HepG2 (cell line): ENCODE results near the gene ELANE. TPM values are rescaled to one million over a fixed set of nuclear protein-coding genes. Genes with fewer than 3 reads are reported as not detected.

Experiments used
- ATAC-seq: fragments of 200-7000 bp; cut with Tn5 transposase; 3 replicates; pipeline ENCODE4 v1.9.1; 2020; ENCODE audit warnings: mild to moderate bottlenecking, moderate library complexity
- Bru-seq: library from RNA; stranded (reverse); fragments of 400-500 nt; gene quantifications from one replicate; lab custom pipeline; 2021; lab: Mats Ljungman, UMichigan
- BruChase-seq, 2 experiments: library from RNA; stranded (reverse); fragments of 400-500 nt; gene quantifications; one replicate each; lab custom pipeline; 2021; lab: Mats Ljungman, UMichigan
- BruUV-seq: library from RNA; stranded (reverse); fragments of 400-500 nt; replicated peaks from 2 replicates; lab custom pipeline; 2021; lab: Mats Ljungman, UMichigan
- CTCF ChIA-PET: fragments of 300-600 bp; formaldehyde crosslinking; extraction: SDS; loops from one replicate; lab custom pipeline; 2021; ENCODE audit warnings: low total read pairs, inconsistent platforms, low intra/inter-chr PET ratio; lab: Yijun Ruan, JAX
- POLR2A ChIA-PET: fragments of 350-600 bp; sonication (Branson Sonifier 250); formaldehyde crosslinking; loops from one replicate; lab custom pipeline; 2020; ENCODE audit warnings: antibody characterized with exemption, inconsistent platforms; lab: Yijun Ruan, JAX
- DNase-seq: peaks from one replicate; pipeline ENCODE4 v3.0.0-alpha.2; 2015; ENCODE audit warnings: low spot score
- FAIRE-seq: peaks from 3 replicates; lab custom pipeline; 2011; peaks lifted over from hg19 to GRCh38; lab: Jason Lieb, UNC
- H2AFZ ChIP-seq: one replicate; pipeline ENCODE4 v1.6.1; 2011; ENCODE audit warnings: low read length, inconsistent platforms
- H3K27ac ChIP-seq: fragments of 300-600 bp; 3 replicates; pipeline ENCODE4 v1.8.0; 2011; ENCODE audit warnings: mixed run types, mild to moderate bottlenecking, mixed read lengths, low read length, inconsistent platforms; ENCODE audit not compliant: insufficient read depth; ENCODE audit errors: extremely low read length
- H3K27me3 ChIP-seq, 2 experiments: fragments of 200-600 bp in 1 of 2; 2 replicates in 1 of 2; 3 replicates in 1 of 2; pipeline versions ENCODE4 v1.6.0 to v1.8.0; 2011; ENCODE audit warnings: low read length in 2 of 2, mild to moderate bottlenecking in 2 of 2, moderate library complexity in 2 of 2, inconsistent platforms in 1 of 2; ENCODE audit not compliant: insufficient read depth in 2 of 2, control insufficient read depth in 1 of 2
- H3K36me3 ChIP-seq, 2 experiments: fragments of 200-600 bp in 1 of 2; replicated peaks in 1 of 2; 2 replicates in 1 of 2; 3 replicates in 1 of 2; pipeline versions ENCODE4 v1.5.1 to v1.8.0; 2011; ENCODE audit warnings: low read length in 2 of 2, inconsistent platforms in 1 of 2; ENCODE audit not compliant: insufficient read depth in 2 of 2, control insufficient read depth in 1 of 2
- H3K4me1 ChIP-seq: 2 replicates; pipeline ENCODE4 v1.5.1; 2012; ENCODE audit warnings: low read length, inconsistent platforms; ENCODE audit not compliant: insufficient read depth
- H3K4me2 ChIP-seq: 2 replicates; pipeline ENCODE4 v1.6.0; 2011; ENCODE audit warnings: low read depth, low read length, inconsistent platforms
- H3K4me3 ChIP-seq, 3 experiments: fragments of 200-600 bp in 1 of 3; sonication (generic), shearing (Covaris generic) in 1 of 3; replicated peaks in 1 of 3; 2 replicates each; pipeline ENCODE4 v1.5.1; 2011 to 2016; ENCODE audit warnings: low read length in 3 of 3, inconsistent platforms in 2 of 3, low read depth in 2 of 3, mild to moderate bottlenecking in 2 of 3, control low read depth in 1 of 3, mixed read lengths in 1 of 3; ENCODE audit not compliant: insufficient read depth in 1 of 3
- H3K79me2 ChIP-seq: one replicate; pipeline ENCODE4 v1.6.1; 2011; ENCODE audit warnings: low read length, inconsistent platforms; ENCODE audit not compliant: insufficient read depth
- H3K9ac ChIP-seq: 2 replicates; pipeline ENCODE4 v1.6.0; 2011; ENCODE audit warnings: mild to moderate bottlenecking, low read depth, low read length, inconsistent platforms; ENCODE audit not compliant: insufficient read depth
- H3K9me3 ChIP-seq: 2 replicates; pipeline ENCODE4 v1.5.1; 2012; ENCODE audit warnings: mild to moderate bottlenecking, low read length
- H4K20me1 ChIP-seq: 2 replicates; pipeline ENCODE4 v1.6.0; 2011; ENCODE audit warnings: inconsistent platforms, mild to moderate bottlenecking, low read length, moderate library complexity; ENCODE audit not compliant: insufficient read depth
- ARID4A ChIP-seq: sonication (generic); formaldehyde crosslinking; IDR thresholded peaks from 2 replicates; pipeline ENCODE4 v1.5.0; 2020; ENCODE audit warnings: mild to moderate bottlenecking, missing genetic modification reagents, borderline replicate concordance
- CAMTA2 ChIP-seq: sonication (generic); formaldehyde crosslinking; IDR thresholded peaks from 2 replicates; pipeline ENCODE4 v1.4.0; 2020; ENCODE audit warnings: mild to moderate bottlenecking, missing genetic modification reagents, borderline replicate concordance
- CENPX ChIP-seq: sonication (generic); formaldehyde crosslinking; IDR thresholded peaks from 2 replicates; pipeline ENCODE4 v1.9.0; 2021; ENCODE audit warnings: mild to moderate bottlenecking, missing genetic modification reagents, moderate library complexity
- DNMT3B ChIP-seq: conservative IDR thresholded peaks from 2 replicates; pipeline ENCODE4 v1.6.1; 2016; ENCODE audit warnings: missing biosample characterization, control low read depth
- ETV6 ChIP-seq: sonication (generic); formaldehyde crosslinking; conservative IDR thresholded peaks from 2 replicates; pipeline ENCODE4 v1.4.0; 2020; ENCODE audit warnings: missing genetic modification reagents
- GATAD1 ChIP-seq: IDR thresholded peaks from 2 replicates; pipeline ENCODE4 v1.6.1; 2016; ENCODE audit warnings: missing genetic modification reagents, missing compliant biosample characterization
- MEIS2 ChIP-seq: sonication (generic); formaldehyde crosslinking; IDR thresholded peaks from 2 replicates; pipeline ENCODE4 v1.9.0; 2021; ENCODE audit warnings: mild to moderate bottlenecking, missing genetic modification reagents
- PTBP1 ChIP-seq: fragments of 200-400 bp; formaldehyde crosslinking; IDR thresholded peaks from 2 replicates; pipeline ENCODE4 v1.6.1; 2018; ENCODE audit warnings: low read length, low read depth; ENCODE audit not compliant: poor library complexity, severe bottlenecking
- SETDB1 ChIP-seq: sonication (generic); formaldehyde crosslinking; IDR thresholded peaks from 2 replicates; pipeline ENCODE4 v1.5.1; 2020; ENCODE audit warnings: missing genetic modification reagents, mild to moderate bottlenecking, borderline replicate concordance
- ZNF275 ChIP-seq: sonication (generic); formaldehyde crosslinking; IDR thresholded peaks from 2 replicates; pipeline ENCODE4 v1.8.0; 2022; ENCODE audit warnings: missing genetic modification reagents, mild to moderate bottlenecking, inconsistent platforms, borderline replicate concordance
- ZNF496 ChIP-seq: sonication (generic); formaldehyde crosslinking; IDR thresholded peaks from 2 replicates; pipeline ENCODE4 v1.8.1; 2023; ENCODE audit warnings: mild to moderate bottlenecking, moderate library complexity, missing genetic modification reagents; ENCODE audit not compliant: insufficient replicate concordance
- ZNF605 ChIP-seq: sonication (generic); formaldehyde crosslinking; IDR thresholded peaks from 2 replicates; pipeline ENCODE4 v1.8.0; 2022; ENCODE audit warnings: mild to moderate bottlenecking, missing genetic modification reagents
- ZNF737 ChIP-seq: sonication (generic); formaldehyde crosslinking; IDR thresholded peaks from 2 replicates; pipeline ENCODE4 v1.5.0; 2020; ENCODE audit warnings: missing genetic modification reagents, mild to moderate bottlenecking, borderline replicate concordance
- WGBS: methylation state at CpG from one replicate; pipeline ENCODE4 v1.1.6; 2017; ENCODE audit warnings: low lambda C conversion rate; 5-methylcytosine and 5-hydroxymethylcytosine counted together
- in situ Hi-C: cut with HindIII; loops from 2 replicates; pipeline ENCODE4 v1.10.0; 2017; ENCODE audit warnings: low pct_unique_long_range_greater_than_20kb; ENCODE audit not compliant: extremely low pct_ligation_motif_present
- intact Hi-C: fragments of 100-400 bp; cut with micrococcal nuclease; formaldehyde crosslinking; loops from one replicate; pipeline ENCODE4 v1.10.0; 2022; ENCODE audit not compliant: unreplicated experiment
- long read RNA-seq, 2 experiments: library from RNA in 1 of 2; library from polyadenylated mRNA in 1 of 2; stranded (forward) in 1 of 2; unstranded in 1 of 2; transcript quantifications; one replicate each; pipeline ENCODE4 v2.0.0, GENCODE V29; 2019 to 2022
- polyA minus RNA-seq, 3 experiments: library from RNA; depleted of rRNA, polyadenylated mRNA; stranded (reverse); fragments of >200 nt; gene quantifications; 2 replicates each; pipeline ENCODE4 v1.2.3, GENCODE V29; 2011; ENCODE audit warnings: low replicate concordance in 1 of 3
- polyA plus RNA-seq, 8 experiments: library from polyadenylated mRNA; depleted of rRNA in 3 of 8; stranded (reverse) in 7 of 8; unstranded in 1 of 8; fragments of >200 nt; fragmentation: Illumina TruSeq in 4 of 8; extraction: Trizol in 4 of 8; gene quantifications; 2 replicates each; pipeline versions ENCODE4 v1.2.1 to v1.2.3, GENCODE V29; 2011 to 2016; ENCODE audit warnings: low read depth in 4 of 8, missing spikeins in 1 of 8, mixed read lengths in 1 of 8; ENCODE audit not compliant: insufficient read depth in 1 of 8
- total RNA-seq, 5 experiments: library from RNA; depleted of rRNA; stranded (reverse); fragments of >200 nt; fragmentation: Illumina TruSeq; extraction: Trizol; gene quantifications; 2 replicates each; pipeline ENCODE4 v1.2.3, GENCODE V29; 2016; ENCODE audit warnings: low read depth in 1 of 5

The ELANE gene
- total RNA-seq (2016; rRNA removed; fragmentation: Illumina TruSeq; extraction: Trizol) = not detected in 2 replicates
- not detected in 2 replicates for total RNA-seq (2016; cell fraction: cytosol; rRNA removed; fragmentation: Illumina TruSeq; extraction: Trizol; ENCODE audit: low read depth)
- total RNA-seq (2016; cell fraction: insoluble cytoplasmic fraction; rRNA removed; fragmentation: Illumina TruSeq; extraction: Trizol) = not detected in 2 replicates
- total RNA-seq (2016; cell fraction: membrane; rRNA removed; fragmentation: Illumina TruSeq; extraction: Trizol) = not detected in 2 replicates
- not detected in 2 replicates for total RNA-seq (2016; cell fraction: nucleus; rRNA removed; fragmentation: Illumina TruSeq; extraction: Trizol)
- not detected in 2 replicates for polyA plus RNA-seq (2011; rRNA removed)
- polyA plus RNA-seq (2011; cell fraction: cytosol; rRNA removed) = not detected in 2 replicates
- polyA plus RNA-seq (2011; cell fraction: nucleus; rRNA removed) = not detected in 2 replicates
- polyA plus RNA-seq (2012) = not detected in 2 replicates
- polyA plus RNA-seq (2016; cell fraction: cytosol; fragmentation: Illumina TruSeq; extraction: Trizol; ENCODE audit: low read depth) = not detected in 2 replicates
- not detected in 2 replicates for polyA plus RNA-seq (2016; cell fraction: insoluble cytoplasmic fraction; fragmentation: Illumina TruSeq; extraction: Trizol; ENCODE audit: low read depth)
- not detected in 2 replicates for polyA plus RNA-seq (2016; cell fraction: membrane; fragmentation: Illumina TruSeq; extraction: Trizol; ENCODE audit: low read depth)
- polyA plus RNA-seq (2016; cell fraction: nucleus; fragmentation: Illumina TruSeq; extraction: Trizol; ENCODE audit: insufficient read depth, low read depth) = not detected in 2 replicates
- not detected in 2 replicates for polyA minus RNA-seq (2011; rRNA and poly(A)+ RNA removed; ENCODE audit: low replicate concordance)
- polyA minus RNA-seq (2011; cell fraction: cytosol; rRNA and poly(A)+ RNA removed) = not detected in 2 replicates
- polyA minus RNA-seq (2011; cell fraction: nucleus; rRNA and poly(A)+ RNA removed) = not detected in 2 replicates
- Bru-seq, nascent RNA = not detected
- not detected for BruChase-seq, experiment 1, labeled RNA remaining after a 6-hour chase
- not detected for BruChase-seq, experiment 2, labeled RNA remaining after a 2-hour chase
- long read RNA-seq, experiment 1 = 0 reads
- long read RNA-seq, experiment 2 = 0 reads

DNA sequence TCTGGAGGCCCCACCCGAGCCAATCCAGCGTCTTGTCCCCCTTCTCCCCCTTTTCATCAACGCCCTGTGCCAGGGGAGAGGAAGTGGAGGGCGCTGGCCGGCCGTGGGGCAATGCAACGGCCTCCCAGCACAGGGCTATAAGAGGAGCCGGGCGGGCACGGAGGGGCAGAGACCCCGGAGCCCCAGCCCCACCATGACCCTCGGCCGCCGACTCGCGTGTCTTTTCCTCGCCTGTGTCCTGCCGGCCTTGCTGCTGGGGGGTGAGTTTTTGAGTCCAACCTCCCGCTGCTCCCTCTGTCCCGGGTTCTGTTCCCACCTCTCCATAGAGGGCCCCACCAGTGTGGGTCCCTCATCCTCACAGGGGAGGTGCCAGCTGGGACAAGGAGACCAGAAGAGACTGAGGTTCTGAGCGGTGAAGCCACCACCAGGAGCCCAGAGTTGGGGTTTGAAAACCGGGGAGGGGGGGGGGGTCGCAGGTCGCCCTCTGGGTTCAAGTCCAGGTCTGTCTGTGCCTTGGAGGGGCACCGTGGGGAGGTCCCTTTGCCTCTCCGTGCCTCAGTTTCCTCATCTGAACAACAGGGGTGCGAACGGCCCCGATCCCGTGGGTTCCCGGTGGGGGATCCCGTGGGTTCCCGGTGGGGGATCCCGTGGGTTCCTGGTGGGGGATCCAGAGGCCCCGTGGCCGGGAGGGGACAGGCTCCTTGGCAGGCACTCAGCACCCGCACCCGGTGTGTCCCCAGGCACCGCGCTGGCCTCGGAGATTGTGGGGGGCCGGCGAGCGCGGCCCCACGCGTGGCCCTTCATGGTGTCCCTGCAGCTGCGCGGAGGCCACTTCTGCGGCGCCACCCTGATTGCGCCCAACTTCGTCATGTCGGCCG is at the start of gene ELANE:
Gene ELANE (plus strand): TSS at position 168 of the 878 bp plus-strand sequence. CDS start 26 bp downstream, at position 194.
- Histone ChIP-seq H3K27ac (no peak within 1 kb of the TSS), H4K20me1 (no peaks in the 10 kb centered on the region), H3K27me3 (peaks cover 6 to 30% of the 10 kb centered on the region in 2 experiments; a peak in 4 of 5 replicates), H3K9ac (no peak within 1 kb of the TSS), H3K36me3 (no peaks in the 10 kb centered on the region), H3K4me1 (peaks cover 11% of the 10 kb centered on the region; the same call in 1 of the 2 replicates), H3K79me2 (no peaks in the 10 kb centered on the region), H3K4me3 (no peak within 1 kb of the TSS), H2AFZ (no peak within 1 kb of the TSS), H3K9me3 (no peaks in the 10 kb centered on the region), H3K4me2 (no peak within 1 kb of the TSS)
- no peak for DNase-seq
- no peak for ATAC-seq
- in situ Hi-C loops (loop anchor here (10.0 kb wide), 1 partner anchor 88 kb away; no protein-coding TSS in a partner anchor), intact Hi-C loops (no loop called here)
- no peak for TF ChIP-seq CAMTA2 (CRISPR knock-in tag)
- no peak for TF ChIP-seq ZNF605 (CRISPR knock-in tag)
- TF ChIP-seq ZNF737 (CRISPR knock-in tag) = no peak
- no peak for TF ChIP-seq ETV6
- no peak for TF ChIP-seq ZNF275 (CRISPR knock-in tag)
- no peak for TF ChIP-seq SETDB1 (CRISPR knock-in tag)
- no peak for TF ChIP-seq PTBP1
- no peak for TF ChIP-seq MEIS2 (CRISPR knock-in tag)
- no peak for TF ChIP-seq DNMT3B
- TF ChIP-seq ARID4A = no peak
- TF ChIP-seq GATAD1 (CRISPR knock-in tag) = no peak
- no peak for TF ChIP-seq ZNF496 (CRISPR knock-in tag)
- no peak for TF ChIP-seq CENPX
- ChIA-PET CTCF (no interaction called here), POLR2A (no interaction called here)
- WGBS = 55% methylated on average over 22 of the region's 55 CpGs
- no peak for FAIRE-seq
- no TSS peak for BruUV-seq
